Parathyroid adenoma (tissue), 2 donors: ENCODE data around the gene ANKDD1A.

Source experiments
- H2AFZ ChIP-seq: fragments of 300-600 bp; sonication (generic); one replicate; pipeline ENCODE4 v1.7.0; 2017; ENCODE audit warnings: antibody characterized with exemption, mild to moderate bottlenecking
- H3K27ac ChIP-seq: fragments of 300-600 bp; sonication (generic); one replicate; pipeline ENCODE4 v1.7.0; 2017
- H3K27me3 ChIP-seq: fragments of 300-600 bp; sonication (generic); one replicate; pipeline ENCODE4 v1.7.0; 2017; ENCODE audit warnings: low read length; ENCODE audit not compliant: control insufficient read depth, insufficient read depth
- H3K36me3 ChIP-seq: fragments of 300-600 bp; sonication (generic); one replicate; pipeline ENCODE4 v1.7.0; 2017; ENCODE audit warnings: low read length; ENCODE audit not compliant: control insufficient read depth, insufficient read depth
- H3K4me1 ChIP-seq: fragments of 300-600 bp; sonication (generic); one replicate; pipeline ENCODE4 v1.7.0; 2017; ENCODE audit warnings: control low read depth
- H3K4me2 ChIP-seq: fragments of 300-600 bp; sonication (generic); one replicate; pipeline ENCODE4 v1.7.0; 2017; ENCODE audit warnings: low read length
- H3K4me3 ChIP-seq: fragments of 300-600 bp; sonication (generic); one replicate; pipeline ENCODE4 v1.7.0; 2017; ENCODE audit warnings: low read depth, low read length
- H3K79me2 ChIP-seq: fragments of 300-600 bp; sonication (generic); one replicate; pipeline ENCODE4 v1.7.0; 2017; ENCODE audit warnings: control low read depth
- H3K9ac ChIP-seq: fragments of 300-600 bp; sonication (generic); one replicate; pipeline ENCODE4 v1.7.0; 2017; ENCODE audit warnings: mild to moderate bottlenecking
- H3K9me3 ChIP-seq: fragments of 300-600 bp; sonication (generic); one replicate; pipeline ENCODE4 v1.7.0; 2017; ENCODE audit warnings: low read length; ENCODE audit not compliant: control insufficient read depth
- CTCF ChIP-seq: fragments of 300-600 bp; sonication (generic); IDR thresholded peaks from one replicate; pipeline ENCODE4 v1.7.0; 2017; ENCODE audit warnings: antibody characterized with exemption, mild to moderate bottlenecking
- donor health status: primary hyperparathyroidism.

Gene ANKDD1A

GRCh38 chr15:64959128-64959527 is 47.4 kb downstream of the ANKDD1A start:
- Histone ChIP-seq H3K4me3 (no peak overlapping the region), H3K9me3 (no peaks in the 10 kb centered on the region), H2AFZ (no peak overlapping the region), H3K27me3 (no peaks in the 10 kb centered on the region), H3K9ac (no peak overlapping the region), H3K79me2 (no peaks in the 10 kb centered on the region), H3K27ac (no peak overlapping the region), H3K4me1 (no peaks in the 10 kb centered on the region), H3K36me3 (no peaks in the 10 kb centered on the region), H3K4me2 (no peak overlapping the region)
- TF ChIP-seq CTCF = no peak

GRCh38 chr15:64960153-64960552 is 48.5 kb downstream of the ANKDD1A start:
- TF ChIP-seq CTCF = no peak
- Histone ChIP-seq H3K4me3 (no peak overlapping the region), H3K79me2 (no peaks in the 10 kb centered on the region)

GRCh38 chr15:64961013-64961412 is 49.3 kb downstream of the ANKDD1A start:
- Histone ChIP-seq H3K27me3 (no peaks in the 10 kb centered on the region), H3K4me2 (no peak overlapping the region), H3K9ac (no peak overlapping the region), H3K27ac (no peak overlapping the region), H3K4me1 (no peaks in the 10 kb centered on the region), H3K36me3 (no peaks in the 10 kb centered on the region), H3K79me2 (no peaks in the 10 kb centered on the region), H3K9me3 (no peaks in the 10 kb centered on the region), H2AFZ (no peak overlapping the region), H3K4me3 (no peak overlapping the region)
- no peak for TF ChIP-seq CTCF

More at GRCh38 chr15:64960153-64960552, 48.5 kb downstream of the ANKDD1A start:
- H3K36me3 ChIP-seq = no peaks in the 10 kb centered on the region
- no peak overlapping the region for H3K4me2 ChIP-seq
- H3K9me3 ChIP-seq = no peaks in the 10 kb centered on the region
- no peak overlapping the region for H2AFZ ChIP-seq
- no peaks in the 10 kb centered on the region for H3K4me1 ChIP-seq
- no peaks in the 10 kb centered on the region for H3K27me3 ChIP-seq
- no peak overlapping the region for H3K9ac ChIP-seq
- no peak overlapping the region for H3K27ac ChIP-seq

DNA sequence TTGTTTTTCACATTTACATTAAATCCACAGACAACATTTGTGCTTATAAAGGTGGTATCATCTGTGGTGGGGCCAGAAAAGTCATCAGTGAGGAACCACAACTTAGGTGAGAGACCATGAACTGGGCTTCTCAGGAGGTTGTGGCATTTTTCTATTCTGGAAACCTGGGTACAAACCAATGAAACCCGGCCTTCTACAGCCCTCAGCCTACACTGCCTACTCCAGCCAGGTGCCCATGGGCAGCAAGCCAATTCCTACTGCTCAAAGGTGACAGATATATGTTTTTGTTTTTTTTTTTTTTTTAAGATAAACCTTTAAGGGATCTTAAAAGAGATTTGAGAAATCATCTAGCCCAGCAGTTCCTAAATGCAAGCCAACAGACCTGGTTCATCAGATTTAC is 57.7 kb downstream of the ANKDD1A start:
- Histone ChIP-seq H3K4me2 (no peak overlapping the region), H3K9ac (no peak overlapping the region), H3K9me3 (no peaks in the 10 kb centered on the region), H3K4me1 (no peaks in the 10 kb centered on the region), H3K27ac (no peak overlapping the region), H3K4me3 (no peak overlapping the region), H3K79me2 (no peaks in the 10 kb centered on the region), H3K36me3 (no peaks in the 10 kb centered on the region), H3K27me3 (no peaks in the 10 kb centered on the region), H2AFZ (no peak overlapping the region)
- TF ChIP-seq CTCF = no peak

GRCh38 chr15:64970698-64971097 is 59.0 kb downstream of the ANKDD1A start:
- H3K27me3 ChIP-seq = no peaks in the 10 kb centered on the region
- H3K27ac ChIP-seq = no peak overlapping the region
- H3K9me3 ChIP-seq = no peaks in the 10 kb centered on the region
- no peak overlapping the region for H3K4me2 ChIP-seq
- no peak overlapping the region for H2AFZ ChIP-seq
- H3K9ac ChIP-seq = no peak overlapping the region
- H3K4me1 ChIP-seq = no peaks in the 10 kb centered on the region
- H3K79me2 ChIP-seq = no peaks in the 10 kb centered on the region
- no peak overlapping the region for H3K4me3 ChIP-seq
- no peaks in the 10 kb centered on the region for H3K36me3 ChIP-seq
- no peak for TF ChIP-seq CTCF
